Endothelial cell of umbilical vein (primary cell): ENCODE data around the gene PLA2G4E. TPM values are rescaled to one million over a fixed set of nuclear protein-coding genes. Genes with fewer than 3 reads are reported as not detected.

Experiments
- BruUV-seq: library from RNA; stranded (reverse); fragments of 400-500 nt; replicated peaks from 2 replicates; lab custom pipeline; 2021; lab: Mats Ljungman, UMichigan
- CTCF ChIA-PET: fragments of 300-600, 350-600 bp; sonication (Branson Sonifier 250); formaldehyde crosslinking; loops from one replicate; lab custom pipeline; 2021; ENCODE audit warnings: antibody characterized with exemption, inconsistent platforms; lab: Charles Lee
- POLR2A ChIA-PET: fragments of 300-600, 350-600 bp; sonication (Branson Sonifier 250); formaldehyde crosslinking; loops from one replicate; lab custom pipeline; 2021; ENCODE audit warnings: antibody characterized with exemption, inconsistent platforms; lab: Charles Lee
- DNase-seq: peaks from one replicate; pipeline ENCODE4 v3.0.0-alpha.2; 2011; ENCODE audit warnings: low read depth, low spot score
- FAIRE-seq: peaks from 2 replicates; lab custom pipeline; 2011; peaks lifted over from hg19 to GRCh38; lab: Jason Lieb, UNC
- H2AFZ ChIP-seq: 2 replicates; pipeline ENCODE4 v1.6.0; 2012; ENCODE audit warnings: low read depth, low read length, control low read depth, inconsistent platforms
- H3K27ac ChIP-seq: 2 replicates; pipeline ENCODE4 v1.5.1; 2011; ENCODE audit warnings: low read depth, mild to moderate bottlenecking, control low read depth, low read length, moderate library complexity; ENCODE audit not compliant: insufficient read depth
- H3K27me3 ChIP-seq, 2 experiments: 2 replicates each; pipeline versions ENCODE4 v1.6.0 to v1.6.1; 2011; ENCODE audit warnings: low read length in 2 of 2, mixed read lengths in 1 of 2; ENCODE audit not compliant: control insufficient read depth in 2 of 2, insufficient read depth in 2 of 2
- H3K36me3 ChIP-seq, 2 experiments: 2 replicates in 1 of 2; 3 replicates in 1 of 2; pipeline ENCODE4 v1.5.1; 2011; ENCODE audit warnings: low read length in 2 of 2, mild to moderate bottlenecking in 1 of 2, moderate library complexity in 1 of 2; ENCODE audit not compliant: control insufficient read depth in 2 of 2, insufficient read depth in 2 of 2; ENCODE audit errors: extremely low read depth in 1 of 2
- H3K4me1 ChIP-seq: 3 replicates; pipeline ENCODE4 v1.5.1; 2011; ENCODE audit warnings: mild to moderate bottlenecking, low read length; ENCODE audit not compliant: control insufficient read depth, insufficient read depth; ENCODE audit errors: extremely low read depth
- H3K4me2 ChIP-seq: 2 replicates; pipeline ENCODE4 v1.6.1; 2011; ENCODE audit warnings: low read length, control low read depth, mixed read lengths; ENCODE audit not compliant: insufficient read depth
- H3K4me3 ChIP-seq, 3 experiments: fragments of 200-600 bp in 1 of 3; sonication (generic), shearing (Covaris generic) in 1 of 3; replicated peaks in 1 of 3; 2 replicates each; pipeline ENCODE4 v1.5.1; 2011 to 2016; ENCODE audit warnings: control low read depth in 3 of 3, low read length in 3 of 3, mild to moderate bottlenecking in 2 of 3, inconsistent platforms in 1 of 3, low read depth in 1 of 3, moderate library complexity in 1 of 3; ENCODE audit not compliant: insufficient read depth in 1 of 3
- H3K79me2 ChIP-seq: 2 replicates; pipeline ENCODE4 v1.6.0; 2012; ENCODE audit warnings: low read length, inconsistent platforms; ENCODE audit not compliant: control insufficient read depth, insufficient read depth
- H3K9ac ChIP-seq: replicated peaks from 2 replicates; pipeline ENCODE3; 2011; ENCODE audit warnings: low read length, control low read depth; ENCODE audit not compliant: insufficient read depth; ENCODE audit errors: extremely low read depth
- H3K9me1 ChIP-seq: replicated peaks from 3 replicates; pipeline ENCODE4 v1.6.0; 2011; ENCODE audit warnings: mild to moderate bottlenecking, low read length; ENCODE audit not compliant: control insufficient read depth, insufficient read depth; ENCODE audit errors: extremely low read depth
- H3K9me3 ChIP-seq: replicated peaks from 2 replicates; pipeline ENCODE4 v1.5.1; 2012; ENCODE audit warnings: low read length, inconsistent platforms; ENCODE audit not compliant: control insufficient read depth, insufficient read depth
- H4K20me1 ChIP-seq: replicated peaks from 2 replicates; pipeline ENCODE3; 2011; ENCODE audit warnings: mild to moderate bottlenecking, low read length; ENCODE audit not compliant: control insufficient read depth, insufficient read depth; ENCODE audit errors: extremely low read depth
- CTCF ChIP-seq, 2 donors: IDR thresholded peaks; 1 replicate in 1 of 2; 2 replicates in 1 of 2; pipeline ENCODE4 v1.5.1; 2011; ENCODE audit warnings: low read length in 2 of 2, mild to moderate bottlenecking in 2 of 2, moderate library complexity in 2 of 2, control low read depth in 1 of 2, inconsistent platforms in 1 of 2, low read depth in 1 of 2; ENCODE audit not compliant: insufficient read depth in 1 of 2; ENCODE audit errors: extremely low read depth in 1 of 2
- EZH2 ChIP-seq: IDR thresholded peaks from 2 replicates; pipeline ENCODE4 v1.6.1; 2012; ENCODE audit warnings: borderline replicate concordance, low read depth, mild to moderate bottlenecking, moderate library complexity, low read length, inconsistent platforms; ENCODE audit not compliant: severe bottlenecking
- FOS ChIP-seq: IDR thresholded peaks from 2 replicates; pipeline ENCODE4 v1.6.1; 2011; ENCODE audit warnings: mild to moderate bottlenecking, low read length, moderate library complexity, borderline replicate concordance; ENCODE audit not compliant: insufficient read depth
- GATA2 ChIP-seq: IDR thresholded peaks from 2 replicates; pipeline ENCODE4 v1.7.0; 2011; ENCODE audit warnings: low read depth, mild to moderate bottlenecking, moderate library complexity, mixed read lengths, low read length; ENCODE audit not compliant: insufficient read length, insufficient read depth
- JUN ChIP-seq: IDR thresholded peaks from 2 replicates; pipeline ENCODE4 v1.6.1; 2011; ENCODE audit warnings: borderline replicate concordance, low read depth; ENCODE audit not compliant: insufficient read length, insufficient read depth
- MYC ChIP-seq: IDR thresholded peaks from one replicate; pipeline ENCODE4 v1.6.1; 2011; ENCODE audit warnings: mild to moderate bottlenecking, low read depth, low read length
- POLR2A ChIP-seq: IDR thresholded peaks from 2 replicates; pipeline ENCODE4 v1.6.1; 2012; ENCODE audit warnings: low read depth, mild to moderate bottlenecking, control low read depth, low read length
- POLR2AphosphoS5 ChIP-seq: IDR thresholded peaks from 2 replicates; pipeline ENCODE4 v1.6.1; 2012; ENCODE audit warnings: low read depth, mild to moderate bottlenecking, control low read depth, low read length, moderate library complexity; ENCODE audit not compliant: insufficient read depth
- dilution Hi-C: fragments of 300-500 bp; cut with MboI; formaldehyde crosslinking; loops from one replicate; pipeline ENCODE4 v1.15.0; 2019; ENCODE audit warnings: low sequenced_read_pairs; ENCODE audit not compliant: extremely low pct_ligation_motif_present
- intact Hi-C: fragments of 100-400 bp; cut with micrococcal nuclease; formaldehyde crosslinking; loops from one replicate; pipeline ENCODE4 v1.10.0; 2022
- polyA plus RNA-seq, 4 experiments: library from polyadenylated mRNA; depleted of rRNA in 3 of 4; stranded (reverse) in 3 of 4; unstranded in 1 of 4; fragments of >200 nt; gene quantifications; 2 replicates each; pipeline versions ENCODE4 v1.2.1 to v1.2.3, GENCODE V29; 2011 to 2012; ENCODE audit warnings: missing spikeins in 1 of 4
- total RNA-seq: library from RNA; stranded (reverse); gene quantifications from 2 replicates; pipeline ENCODE4 v1.2.3, GENCODE V29; 2021
- TF ChIP-seq, protein P1 (sequence below): IDR thresholded peaks from 2 replicates; pipeline ENCODE4 v1.6.1; 2011; ENCODE audit not compliant: insufficient read depth, insufficient read length

The PLA2G4E gene
- total and polyA plus RNA-seq, 2 donors (not counting 3 experiments of a cell fraction or from before 2014, with no cell fraction given): not detected

DNA sequence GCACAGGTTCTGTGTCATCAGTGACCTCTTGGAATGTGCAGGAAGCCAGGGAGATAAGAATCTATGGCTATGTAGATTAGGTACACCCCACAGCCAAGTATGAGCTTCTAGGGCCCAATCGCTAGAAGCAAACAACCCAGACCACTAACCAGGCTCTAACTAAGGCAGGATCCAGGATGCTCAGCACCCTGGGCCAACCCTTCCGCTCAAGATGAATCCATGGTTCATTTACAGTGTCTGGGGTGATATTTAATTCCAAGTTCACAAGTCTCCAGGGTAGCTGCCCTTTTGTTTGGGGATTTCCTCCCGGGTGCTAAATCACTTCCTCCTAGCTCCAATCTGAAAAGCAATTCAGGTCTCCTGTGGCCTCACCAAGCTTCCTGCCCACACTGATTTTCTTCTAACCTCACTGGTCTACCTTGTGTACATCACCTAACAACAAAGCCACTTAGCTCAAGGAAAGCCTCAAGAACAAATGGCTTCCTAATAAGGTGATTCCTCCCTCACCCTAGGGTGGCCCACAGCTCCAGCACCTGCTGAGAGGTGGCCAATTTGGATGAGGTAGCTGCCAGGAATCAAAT lies 50.9 kb downstream of the PLA2G4E start:
- Histone ChIP-seq H3K9ac (peak overlapping the region; percentile 78), H3K4me3 (peak overlapping the region; percentile 84 to 100 (median 97)), H3K36me3 (peaks cover 0 to 5% of the 10 kb centered on the region in 2 experiments), H2AFZ (no peak overlapping the region), H3K9me1 (no peaks in the 10 kb centered on the region), H4K20me1 (no peaks in the 10 kb centered on the region), H3K9me3 (no peaks in the 10 kb centered on the region), H3K4me2 (peak overlapping the region; percentile 77), H3K4me1 (peaks cover 47% of the 10 kb centered on the region), H3K27me3 (no peaks in the 10 kb centered on the region), H3K79me2 (peaks cover 74% of the 10 kb centered on the region), H3K27ac (peak overlapping the region; percentile 69)
- ChIA-PET POLR2A (interaction anchor here (0.8 to 1.4 kb wide), 2 partner anchors 13 to 35 kb away, joined by 3 read pairs; no protein-coding TSS in a partner anchor), CTCF (interaction anchor here (1.2 to 7.1 kb wide), 13 partner anchors 9 to 115 kb away, joined by 3 to 44 read pairs (median 4); no protein-coding TSS in a partner anchor)
- intact Hi-C loops (loop anchor here (5.0 kb wide), 2 partner anchors 87 to 198 kb away; partner anchors contain the start of gene MAPKBP1), dilution Hi-C loops (no loop called here)
- TSS peak; percentile 8 for BruUV-seq
- TF ChIP-seq MYC: no peak
- no peak for TF ChIP-seq EZH2
- peak; percentile 95 for TF ChIP-seq GATA2
- peak; percentile 16 for TF ChIP-seq POLR2AphosphoS5
- TF ChIP-seq, protein P1, sequence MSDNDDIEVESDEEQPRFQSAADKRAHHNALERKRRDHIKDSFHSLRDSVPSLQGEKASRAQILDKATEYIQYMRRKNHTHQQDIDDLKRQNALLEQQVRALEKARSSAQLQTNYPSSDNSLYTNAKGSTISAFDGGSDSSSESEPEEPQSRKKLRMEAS: no peak
- peak; percentile 26 for FAIRE-seq
- peak; percentile 41 for DNase-seq

DNA sequence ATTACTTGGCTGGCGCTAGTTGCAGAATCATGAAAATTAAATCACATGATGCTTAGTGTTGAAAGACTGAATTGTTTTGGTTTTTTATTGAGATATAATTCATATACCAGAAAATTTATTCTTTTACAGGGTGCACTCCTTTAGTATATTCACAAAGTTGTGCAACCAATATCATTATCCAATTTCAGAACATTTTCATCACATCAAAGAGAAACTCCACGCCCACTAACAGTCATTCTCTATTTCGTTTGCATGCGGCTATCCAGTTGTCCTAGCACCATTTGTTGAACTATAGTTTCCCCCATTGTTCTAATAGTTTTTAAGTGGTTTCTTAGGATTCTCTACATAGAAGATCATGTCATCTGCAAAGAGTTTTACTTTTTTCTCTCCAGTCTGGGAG lies 52.1 kb downstream of the PLA2G4E start:
- peak overlapping the region; percentile 71 for H3K4me2 ChIP-seq
- peaks cover 48% of the 10 kb centered on the region for H3K4me1 ChIP-seq
- H4K20me1 ChIP-seq: no peaks in the 10 kb centered on the region
- ChIA-PET POLR2A (interaction anchor here (1.3 to 1.5 kb wide), 2 partner anchors 11 to 32 kb away, joined by 6 to 15 read pairs; no protein-coding TSS in a partner anchor), CTCF (interaction anchor here (0.9 to 7.1 kb wide), 5 partner anchors 12 to 48 kb away, joined by 3 to 44 read pairs (median 3); no protein-coding TSS in a partner anchor)
- H3K79me2 ChIP-seq: peaks cover 87% of the 10 kb centered on the region
- TF ChIP-seq POLR2A (no peak), GATA2 (no peak), JUN (no peak), EZH2 (no peak), CTCF (IDR thresholded peaks at IDR 0.05; ENCODE audit: extremely low read depth in 1 of 2, insufficient read depth in 1 of 2, low read depth in 1 of 2, low read length in 2 of 2) (no peak), FOS (no peak), POLR2AphosphoS5 (no peak), MYC (no peak)
- TF ChIP-seq, protein P1: no peak
- H3K27ac ChIP-seq: no peak overlapping the region
- FAIRE-seq (no peak), DNase-seq (no peak)
- H3K9me3 ChIP-seq: no peaks in the 10 kb centered on the region
- dilution Hi-C loops (no loop called here), intact Hi-C loops (no loop called here)
- H3K36me3 ChIP-seq: peaks cover 0 to 5% of the 10 kb centered on the region in 2 experiments
- peak overlapping the region in 1 of 3 experiments; percentile 14 for H3K4me3 ChIP-seq
- H3K9me1 ChIP-seq: no peaks in the 10 kb centered on the region
- no peaks in the 10 kb centered on the region for H3K27me3 ChIP-seq
- no TSS peak for BruUV-seq
- peak overlapping the region; percentile 36 for H3K9ac ChIP-seq
- H2AFZ ChIP-seq: no peak overlapping the region
